DOHH2 (cell line): ENCODE measurements around the gene L3MBTL3.

ENCODE experiments used
- EZH2phosphoT487 ChIP-seq: fragments of 200-600 bp; sonication (generic); IDR thresholded peaks from 2 replicates; pipeline ENCODE4 v1.6.1; 2017; ENCODE audit warnings: borderline replicate concordance, mild to moderate bottlenecking, antibody characterized with exemption, low read length, moderate library complexity, mixed read lengths
- TF ChIP-seq, protein P1 (sequence below): fragments of 200-600 bp; sonication (generic); IDR thresholded peaks from one replicate; pipeline ENCODE4 v1.5.1; 2014; ENCODE audit warnings: antibody characterized with exemption, mild to moderate bottlenecking, low read depth, low read length; ENCODE audit not compliant: poor library complexity, severe bottlenecking

DNA sequence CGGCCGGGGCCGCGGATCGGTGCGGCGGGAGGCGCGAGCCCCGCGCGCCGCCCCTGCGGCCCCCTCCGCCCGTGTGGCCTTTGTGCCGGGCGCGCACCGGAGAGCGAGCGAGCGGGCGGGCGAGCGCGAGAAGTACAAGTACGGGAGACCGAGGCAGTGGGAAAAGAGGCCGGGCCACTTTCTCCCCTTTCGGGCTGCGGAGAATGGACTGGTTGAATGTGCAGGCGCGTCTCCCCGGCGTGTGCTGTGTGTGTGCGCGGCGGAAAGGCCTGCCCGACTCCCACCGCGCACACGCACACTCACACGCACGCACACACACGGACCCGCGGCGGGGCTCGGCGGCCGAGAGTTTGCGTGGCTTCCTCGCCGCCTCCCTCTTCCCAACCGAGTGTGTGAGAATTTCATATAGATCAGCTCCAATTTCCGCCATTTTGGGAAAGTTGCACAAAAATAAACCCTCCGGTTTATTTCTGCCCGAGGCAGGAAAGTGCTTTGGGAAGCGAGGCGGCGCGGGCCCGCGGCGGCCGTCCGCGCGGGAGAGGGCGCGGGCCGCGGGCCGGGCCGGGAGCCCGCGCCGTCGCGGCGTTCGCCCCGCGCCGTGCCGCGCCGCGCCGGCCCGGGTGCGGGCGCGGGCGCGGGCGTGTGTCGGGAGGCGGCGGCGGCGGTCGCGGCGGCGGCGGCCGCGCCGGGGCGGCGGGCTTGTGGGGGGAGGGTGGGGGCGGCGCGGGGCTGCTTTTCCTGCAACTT is 1.1 kb downstream of the L3MBTL3 start:
- TF ChIP-seq, protein P1, sequence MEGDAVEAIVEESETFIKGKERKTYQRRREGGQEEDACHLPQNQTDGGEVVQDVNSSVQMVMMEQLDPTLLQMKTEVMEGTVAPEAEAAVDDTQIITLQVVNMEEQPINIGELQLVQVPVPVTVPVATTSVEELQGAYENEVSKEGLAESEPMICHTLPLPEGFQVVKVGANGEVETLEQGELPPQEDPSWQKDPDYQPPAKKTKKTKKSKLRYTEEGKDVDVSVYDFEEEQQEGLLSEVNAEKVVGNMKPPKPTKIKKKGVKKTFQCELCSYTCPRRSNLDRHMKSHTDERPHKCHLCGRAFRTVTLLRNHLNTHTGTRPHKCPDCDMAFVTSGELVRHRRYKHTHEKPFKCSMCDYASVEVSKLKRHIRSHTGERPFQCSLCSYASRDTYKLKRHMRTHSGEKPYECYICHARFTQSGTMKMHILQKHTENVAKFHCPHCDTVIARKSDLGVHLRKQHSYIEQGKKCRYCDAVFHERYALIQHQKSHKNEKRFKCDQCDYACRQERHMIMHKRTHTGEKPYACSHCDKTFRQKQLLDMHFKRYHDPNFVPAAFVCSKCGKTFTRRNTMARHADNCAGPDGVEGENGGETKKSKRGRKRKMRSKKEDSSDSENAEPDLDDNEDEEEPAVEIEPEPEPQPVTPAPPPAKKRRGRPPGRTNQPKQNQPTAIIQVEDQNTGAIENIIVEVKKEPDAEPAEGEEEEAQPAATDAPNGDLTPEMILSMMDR = no peak
- no peak for TF ChIP-seq EZH2phosphoT487
